A673 (cell line): ENCODE results near the gene CARD11.

ENCODE experiments used
- CTCF ChIP-seq: fragments of 300-800, 200-600 bp; sonication (generic); conservative IDR thresholded peaks from 2 replicates; pipeline ENCODE4 v1.5.1; 2017; ENCODE audit warnings: low read depth, mild to moderate bottlenecking, antibody characterized with exemption, low read length, moderate library complexity, mixed read lengths
- EZH2 ChIP-seq: fragments of 200-600 bp; sonication (generic); IDR thresholded peaks from 2 replicates; pipeline ENCODE4 v1.6.1; 2017; ENCODE audit warnings: borderline replicate concordance, low read depth, mild to moderate bottlenecking, mixed read lengths, antibody characterized with exemption, low read length; ENCODE audit not compliant: poor library complexity, severe bottlenecking

GRCh38 chr7:2959828-2960599 is 83.7 kb downstream of the CARD11 start:
- TF ChIP-seq CTCF (no peak), EZH2 (no peak)
